B cell (primary cell): Measurements from ENCODE around the gene MSH5. TPM values are rescaled to one million over a fixed set of nuclear protein-coding genes. Genes with fewer than 3 reads are reported as not detected.
A peak's percentile ranks its signal among the peaks of the same experiment; 100 is the strongest.

Experiments
- ATAC-seq: fragments of 200-7000 bp; cut with Tn5 transposase; one replicate; pipeline ENCODE4 v1.10.0; 2021; ENCODE audit warnings: low read depth, mild to moderate bottlenecking, moderate number of reproducible peaks, moderate library complexity
- CTCF ChIA-PET: fragments of 350-600 bp; sonication (Branson Sonifier 250); formaldehyde crosslinking; loops from one replicate; lab custom pipeline; 2021; ENCODE audit warnings: antibody characterized with exemption, inconsistent platforms; lab: Charles Lee
- POLR2A ChIA-PET: fragments of 350-600 bp; sonication (Branson Sonifier 250); formaldehyde crosslinking; loops from one replicate; lab custom pipeline; 2021; ENCODE audit warnings: antibody characterized with exemption; lab: Charles Lee
- DNase-seq: peaks from one replicate; pipeline ENCODE4 v3.0.0; 2013
- H2AFZ ChIP-seq: 2 replicates; pipeline ENCODE4 v1.6.1; 2012; ENCODE audit warnings: mild to moderate bottlenecking, low read depth, low read length; ENCODE audit not compliant: insufficient read depth, poor library complexity, severe bottlenecking
- H3K27ac ChIP-seq, 2 donors: 1 replicate in 1 of 2; 2 replicates in 1 of 2; pipeline ENCODE4 v1.5.1; 2012 to 2013; ENCODE audit warnings: low read length in 2 of 2, mild to moderate bottlenecking in 2 of 2, moderate library complexity in 1 of 2
- H3K27me3 ChIP-seq, 4 experiments: fragments of 200-600 bp in 1 of 4; sonication (generic) in 1 of 4; replicated peaks in 1 of 4; 1 replicate in 2 of 4; 2 replicates in 2 of 4; pipeline versions ENCODE4 v1.6.1 to v1.7.0; 2013 to 2016; ENCODE audit warnings: low read length in 3 of 4, mild to moderate bottlenecking in 2 of 4, mixed read lengths in 1 of 4, moderate library complexity in 1 of 4; ENCODE audit not compliant: insufficient read depth in 4 of 4, control insufficient read depth in 3 of 4; ENCODE audit errors: control extremely low read depth in 1 of 4
- H3K36me3 ChIP-seq, 2 experiments: replicated peaks in 1 of 2; 1 replicate in 1 of 2; 2 replicates in 1 of 2; pipeline versions ENCODE4 v1.6.1 to v1.7.1; 2013; ENCODE audit warnings: low read length in 1 of 2; ENCODE audit not compliant: insufficient read depth in 2 of 2, control insufficient read depth in 1 of 2; ENCODE audit errors: control extremely low read depth in 1 of 2, extremely low read depth in 1 of 2
- H3K4me1 ChIP-seq, 2 donors: fragments of 200-600 bp in 1 of 2; sonication (generic) in 1 of 2; 1 replicate in 1 of 2; 2 replicates in 1 of 2; pipeline versions ENCODE4 v1.5.1 to v1.6.1; 2013 to 2017; ENCODE audit warnings: low read length in 2 of 2; ENCODE audit not compliant: control insufficient read depth in 2 of 2, insufficient read depth in 2 of 2
- H3K4me2 ChIP-seq: replicated peaks from 2 replicates; pipeline ENCODE3; 2012; ENCODE audit warnings: mild to moderate bottlenecking, low read depth, low read length; ENCODE audit not compliant: poor library complexity, severe bottlenecking
- H3K4me3 ChIP-seq, 5 experiments: fragments of 200-600 bp in 1 of 5; sonication (generic) in 1 of 5; 1 replicate in 3 of 5; 2 replicates in 2 of 5; pipeline versions ENCODE4 v1.5.1 to v1.7.0; 2011 to 2016; ENCODE audit warnings: low read length in 4 of 5, mild to moderate bottlenecking in 4 of 5, low read depth in 2 of 5, control low read depth in 1 of 5, moderate library complexity in 1 of 5; ENCODE audit not compliant: insufficient read depth in 1 of 5; ENCODE audit errors: control extremely low read depth in 1 of 5, extremely low read depth in 1 of 5
- H3K79me2 ChIP-seq: fragments of 200-600 bp; sonication (generic); one replicate; pipeline ENCODE4 v1.6.0; 2016; ENCODE audit warnings: low read length; ENCODE audit not compliant: control insufficient read depth, insufficient read depth
- H3K9ac ChIP-seq: fragments of 200-600 bp; sonication (generic); 2 replicates; pipeline ENCODE4 v1.6.1; 2017; ENCODE audit warnings: mild to moderate bottlenecking, low read length, moderate library complexity
- H3K9me3 ChIP-seq, 3 donors: one replicate each; pipeline versions ENCODE4 v1.6.1 to v1.7.1; 2013; ENCODE audit warnings: low read length in 2 of 3; ENCODE audit not compliant: control insufficient read depth in 2 of 3, insufficient read depth in 1 of 3; ENCODE audit errors: control extremely low read depth in 1 of 3
- H4K20me1 ChIP-seq: 2 replicates; pipeline ENCODE4 v1.6.0; 2012; ENCODE audit warnings: mild to moderate bottlenecking, low read length; ENCODE audit not compliant: insufficient read depth, control insufficient read depth, poor library complexity, severe bottlenecking
- H3K27ac Mint-ChIP-seq: one replicate; pipeline ENCODE4 v1.8.0; 2021; ENCODE audit warnings: mixed read lengths
- H3K27me3 Mint-ChIP-seq: one replicate; pipeline ENCODE4 v1.8.0; 2021; ENCODE audit warnings: mixed read lengths
- H3K4me1 Mint-ChIP-seq: one replicate; pipeline ENCODE4 v1.8.0; 2021; ENCODE audit warnings: mixed read lengths
- H3K4me3 Mint-ChIP-seq: one replicate; pipeline ENCODE4 v1.8.0; 2021; ENCODE audit warnings: mixed read lengths
- H3K9me3 Mint-ChIP-seq: one replicate; pipeline ENCODE4 v1.8.0; 2022; ENCODE audit warnings: mixed read lengths; ENCODE audit not compliant: insufficient read depth
- EZH2 ChIP-seq: IDR thresholded peaks from 2 replicates; pipeline ENCODE4 v1.6.1; 2012; ENCODE audit warnings: borderline replicate concordance, low read depth, mild to moderate bottlenecking, moderate library complexity, low read length; ENCODE audit not compliant: insufficient read depth, poor library complexity, severe bottlenecking
- WGBS: methylation state at CpG from one replicate; pipeline ENCODE4 v1.1.5; 2013; ENCODE audit warnings: missing lambda C conversion rate; ENCODE audit not compliant: insufficient coverage; 5-methylcytosine and 5-hydroxymethylcytosine counted together
- intact Hi-C: fragments of 100-400 bp; cut with micrococcal nuclease; formaldehyde crosslinking; loops from one replicate; pipeline ENCODE4 v1.10.0; 2022
- polyA plus RNA-seq: library from polyadenylated mRNA; depleted of rRNA; stranded (reverse); fragments of >200 nt; gene quantifications from 2 replicates; pipeline ENCODE4 v1.2.3, GENCODE V29; 2012
- total RNA-seq, 2 donors: library from RNA; stranded (reverse); fragments of 120-200 nt in 1 of 2; gene quantifications; 1 replicate in 1 of 2; 2 replicates in 1 of 2; pipeline versions ENCODE4 v1.2.3 to v1.2.4, GENCODE V29; 2013 to 2022
- TF ChIP-seq, protein P1 (sequence below): fragments of 200-600 bp; IDR thresholded peaks from one replicate; pipeline ENCODE4 v1.8.0; 2022; ENCODE audit warnings: antibody characterized with exemption, mild to moderate bottlenecking

Gene MSH5
- total and polyA plus RNA-seq, 2 donors (not counting 1 experiment from before 2014, with no cell fraction given) = 49.9 to 51.6 TPM

DNA sequence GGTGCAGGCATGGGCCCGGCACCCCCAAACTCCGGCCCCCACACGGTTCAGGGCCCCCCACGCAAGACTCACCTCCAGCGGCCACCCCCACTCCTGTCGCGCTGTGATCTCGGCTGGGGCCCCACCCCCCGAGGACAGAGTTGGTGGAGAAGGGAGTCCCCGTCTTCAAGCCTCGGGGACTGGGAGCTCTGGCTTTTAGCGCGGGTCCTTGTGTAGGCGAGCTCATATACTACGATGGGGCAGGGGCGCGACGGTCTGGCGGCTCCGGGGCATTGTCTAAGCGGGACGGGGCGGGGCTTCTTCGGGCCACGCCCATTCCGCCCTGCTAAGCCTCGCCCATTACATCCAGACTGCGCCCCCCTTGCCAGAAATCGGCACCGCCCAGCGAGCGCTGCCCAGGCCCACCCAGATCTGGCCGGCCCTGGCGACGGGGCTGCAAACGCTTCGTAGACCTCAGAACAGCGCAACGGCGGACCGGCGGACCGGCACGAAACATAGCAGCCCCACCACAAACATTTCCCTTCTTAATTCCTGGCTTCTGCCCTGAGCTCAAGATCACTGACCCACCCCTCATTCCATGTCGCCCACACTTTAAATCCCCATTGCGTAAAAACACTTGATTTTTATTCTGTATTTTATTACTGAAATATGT, 9.7 kb upstream of the MSH5 start:
- peak overlapping the region; percentile 90 for H3K9ac ChIP-seq
- POLR2A ChIA-PET = interaction anchor here (0.6 to 2.5 kb wide), 11 partner anchors 10 to 172 kb away, joined by 3 to 28 read pairs (median 6); partner anchors contain the start of genes ABHD16A, EHMT2, HSPA1A and HSPA1L
- ATAC-seq = peak; percentile 57
- peaks cover 76% of the 10 kb centered on the region for H3K4me1 Mint-ChIP-seq
- peak overlapping the region; percentile 97 for H3K27ac Mint-ChIP-seq
- peak; percentile 88 for DNase-seq
- WGBS = under 1% methylated on average over 39 of the region's 46 CpGs
- no peaks in the 10 kb centered on the region for H3K27me3 ChIP-seq
- peak overlapping the region; percentile 99 for H3K4me3 Mint-ChIP-seq
- peak overlapping the region; percentile 81 for H2AFZ ChIP-seq
- peaks cover 15% of the 10 kb centered on the region for H4K20me1 ChIP-seq
- no peaks in the 10 kb centered on the region for H3K9me3 Mint-ChIP-seq
- H3K79me2 ChIP-seq = peaks cover 43% of the 10 kb centered on the region
- intact Hi-C loops = loop anchor here (1.0 to 10.0 kb wide), 6 partner anchors 8 to 465 kb away; partner anchors contain the start of genes ABHD16A, DXO, GPSM3 and LY6G5C
- peaks cover 4 to 57% of the 10 kb centered on the region in 2 experiments for H3K36me3 ChIP-seq
- CTCF ChIA-PET = interaction anchor here (0.6 to 6.3 kb wide), 29 partner anchors 9 to 168 kb away, joined by 3 to 90 read pairs (median 4); partner anchors contain the start of genes ABHD16A, CLIC1, GPANK1 and HSPA1A
- no peak for TF ChIP-seq EZH2
- TF ChIP-seq, protein P1, sequence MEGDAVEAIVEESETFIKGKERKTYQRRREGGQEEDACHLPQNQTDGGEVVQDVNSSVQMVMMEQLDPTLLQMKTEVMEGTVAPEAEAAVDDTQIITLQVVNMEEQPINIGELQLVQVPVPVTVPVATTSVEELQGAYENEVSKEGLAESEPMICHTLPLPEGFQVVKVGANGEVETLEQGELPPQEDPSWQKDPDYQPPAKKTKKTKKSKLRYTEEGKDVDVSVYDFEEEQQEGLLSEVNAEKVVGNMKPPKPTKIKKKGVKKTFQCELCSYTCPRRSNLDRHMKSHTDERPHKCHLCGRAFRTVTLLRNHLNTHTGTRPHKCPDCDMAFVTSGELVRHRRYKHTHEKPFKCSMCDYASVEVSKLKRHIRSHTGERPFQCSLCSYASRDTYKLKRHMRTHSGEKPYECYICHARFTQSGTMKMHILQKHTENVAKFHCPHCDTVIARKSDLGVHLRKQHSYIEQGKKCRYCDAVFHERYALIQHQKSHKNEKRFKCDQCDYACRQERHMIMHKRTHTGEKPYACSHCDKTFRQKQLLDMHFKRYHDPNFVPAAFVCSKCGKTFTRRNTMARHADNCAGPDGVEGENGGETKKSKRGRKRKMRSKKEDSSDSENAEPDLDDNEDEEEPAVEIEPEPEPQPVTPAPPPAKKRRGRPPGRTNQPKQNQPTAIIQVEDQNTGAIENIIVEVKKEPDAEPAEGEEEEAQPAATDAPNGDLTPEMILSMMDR = no peak
- no peaks in the 10 kb centered on the region for H3K9me3 ChIP-seq
- peaks cover 50 to 61% of the 10 kb centered on the region in 2 donors for H3K4me1 ChIP-seq
- H3K4me3 ChIP-seq = peak overlapping the region; percentile 67 to 94 (median 85)
- H3K27ac ChIP-seq = peak overlapping the region; percentile 78 to 82
- H3K4me2 ChIP-seq = peak overlapping the region; percentile 88
- H3K27me3 Mint-ChIP-seq = no peaks in the 10 kb centered on the region
